Measurements from ENCODE around the gene TTYH2. TPM values are rescaled to one million over a fixed set of nuclear protein-coding genes. Genes with fewer than 3 reads are reported as not detected.

The TTYH2 gene
- total RNA-seq, 6 donors from 2014 or later, result 2.4 to 10.5 (median 8.0) TPM

GRCh38 chr17:74267579-74267978, 54.2 kb downstream of the TTYH2 start:
- TF ChIP-seq POLR2A (IDR thresholded peaks at IDR 0.05) (no peak), CTCF (IDR thresholded peaks at IDR 0.05) (no peak), POLR2AphosphoS5 (IDR thresholded peaks at IDR 0.05) (no peak), EP300 (IDR thresholded peaks at IDR 0.05) (no peak)
- Histone ChIP-seq H3K4me1 (peaks cover 0 to 28% (median 13%) of the 10 kb centered on the region in 4 donors), H3K4me3 (no peak overlapping the region), H3K9me3 (no peaks in the 10 kb centered on the region), H3K36me3 (no peaks in the 10 kb centered on the region), H3K27me3 (no peaks in the 10 kb centered on the region), H3K27ac (peak overlapping the region in 1 of 4 donors; percentile 70)
- DNase-seq (peak in 1 of 2 donors; percentile 32), ATAC-seq (ENCODE audit: low FRiP score in 2 of 2) (peak in 1 of 2 donors; percentile 55)
- WGBS, 2 donors, result 65 to 75% methylated on average over 7 of the region's 7 CpGs

- 45% methylated on average over 16 to 17 of the region's 17 CpGs for WGBS, 2 donors
- Histone ChIP-seq H3K27me3 (no peaks in the 10 kb centered on the region), H3K9me3 (no peaks in the 10 kb centered on the region), H3K27ac (peak overlapping the region in 1 of 4 donors; percentile 70), H3K4me1 (peaks cover 0 to 28% (median 14%) of the 10 kb centered on the region in 4 donors), H3K36me3 (no peaks in the 10 kb centered on the region), H3K4me3 (no peak overlapping the region)
- ATAC-seq (ENCODE audit: low FRiP score in 2 of 2) (peak in 1 of 2 donors; percentile 56), DNase-seq (peak in 1 of 2 donors; percentile 78)
- no peak for TF ChIP-seq POLR2A (IDR thresholded peaks at IDR 0.05)
- TF ChIP-seq POLR2AphosphoS5 (IDR thresholded peaks at IDR 0.05), result no peak
- no peak for TF ChIP-seq CTCF (IDR thresholded peaks at IDR 0.05)
- no peak for TF ChIP-seq EP300 (IDR thresholded peaks at IDR 0.05)
Observed at GRCh38 chr17:74267987-74268499, 54.7 kb downstream of the TTYH2 start.

DNA sequence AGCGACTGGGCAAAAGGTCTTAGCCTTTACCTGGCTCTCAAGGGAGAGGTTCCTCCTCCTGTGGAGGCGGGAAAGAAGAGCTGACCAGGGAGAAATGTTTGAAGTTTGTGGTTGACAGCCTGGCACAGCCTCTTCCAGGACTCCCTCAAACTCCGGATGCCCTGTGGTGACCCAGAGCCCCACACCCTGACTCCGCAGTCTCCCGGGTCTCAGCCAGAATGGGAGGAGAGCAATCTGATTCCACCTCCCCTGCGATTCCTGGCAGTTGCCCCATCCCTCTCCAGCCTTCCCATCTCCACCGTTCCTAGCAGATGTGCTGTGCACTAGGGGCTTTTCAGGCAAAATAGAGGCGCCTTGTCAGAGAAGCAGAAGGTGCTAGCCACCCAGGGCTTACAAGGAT, 55.2 kb downstream of the TTYH2 start:
- Histone ChIP-seq H3K4me3 (no peak overlapping the region), H3K27ac (peak overlapping the region in 1 of 4 donors; percentile 70), H3K36me3 (no peaks in the 10 kb centered on the region), H3K9me3 (no peaks in the 10 kb centered on the region), H3K4me1 (peaks cover 0 to 28% (median 14%) of the 10 kb centered on the region in 4 donors), H3K27me3 (no peaks in the 10 kb centered on the region)
- peak in 1 of 2 donors; percentile 65 for ATAC-seq (ENCODE audit: low FRiP score in 2 of 2)
- no peak for TF ChIP-seq EP300 (IDR thresholded peaks at IDR 0.05)
- no peak for TF ChIP-seq CTCF (IDR thresholded peaks at IDR 0.05)
- no peak for TF ChIP-seq POLR2AphosphoS5 (IDR thresholded peaks at IDR 0.05)
- no peak for TF ChIP-seq POLR2A (IDR thresholded peaks at IDR 0.05)
- WGBS, 2 donors, result 45 to 49% methylated on average over 7 to 8 of the region's 8 CpGs
- peak in 1 of 2 donors; percentile 55 for DNase-seq

DNA sequence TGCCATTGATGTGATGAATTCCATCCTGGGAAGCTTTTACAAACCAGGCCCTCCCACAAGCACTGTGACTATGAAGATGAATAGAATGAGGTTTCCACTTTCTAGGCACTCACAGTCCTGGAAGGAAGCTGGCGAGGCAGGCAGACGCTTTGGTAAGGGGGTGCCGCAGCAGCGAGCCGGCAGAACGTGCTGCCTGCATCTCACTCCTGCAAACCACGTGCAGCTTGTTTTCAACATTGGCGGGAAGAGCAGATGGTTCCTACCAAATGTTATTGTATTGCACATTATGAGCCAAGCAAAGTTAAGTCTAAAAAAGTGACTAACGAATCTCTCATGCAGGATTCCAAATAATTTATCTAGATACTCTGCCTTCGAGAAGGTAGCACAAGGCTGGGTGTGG, 57.0 kb downstream of the TTYH2 start:
- ATAC-seq (ENCODE audit: low FRiP score in 2 of 2) (no peak), DNase-seq (no peak)
- 62 to 69% methylated on average over 10 of the region's 10 CpGs for WGBS, 2 donors
- H3K4me3 ChIP-seq, result no peak overlapping the region
- no peak overlapping the region for H3K27ac ChIP-seq
- no peaks in the 10 kb centered on the region for H3K9me3 ChIP-seq
- TF ChIP-seq POLR2A (IDR thresholded peaks at IDR 0.05) (no peak), EP300 (IDR thresholded peaks at IDR 0.05) (no peak), CTCF (IDR thresholded peaks at IDR 0.05) (no peak), POLR2AphosphoS5 (IDR thresholded peaks at IDR 0.05) (no peak)
- H3K4me1 ChIP-seq, result peaks cover 6 to 39% (median 24%) of the 10 kb centered on the region in 4 donors
- H3K27me3 ChIP-seq, result no peaks in the 10 kb centered on the region
- H3K36me3 ChIP-seq, result no peaks in the 10 kb centered on the region

DNA sequence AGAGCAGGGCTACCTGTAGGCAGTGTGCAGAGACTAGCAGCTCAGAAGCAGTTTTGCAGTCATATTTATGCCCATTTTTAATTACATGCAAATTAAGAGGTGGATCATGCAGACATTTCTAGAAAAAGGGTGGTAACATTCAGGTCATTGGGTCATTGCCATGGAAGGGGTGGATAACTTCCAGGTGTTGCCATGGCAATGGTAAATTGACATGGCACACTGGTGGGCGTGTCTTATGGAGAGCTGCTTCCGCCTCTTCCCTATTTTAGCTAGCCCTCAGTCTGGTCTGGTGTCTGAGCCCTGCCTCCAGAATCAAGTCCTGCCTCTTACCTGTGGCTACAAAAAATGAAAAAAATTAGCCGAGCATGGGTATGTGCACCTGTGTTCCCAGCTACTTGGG, 57.9 kb downstream of the TTYH2 start:
- Histone ChIP-seq H3K4me3 (no peak overlapping the region), H3K36me3 (no peaks in the 10 kb centered on the region), H3K9me3 (no peaks in the 10 kb centered on the region), H3K27me3 (no peaks in the 10 kb centered on the region), H3K27ac (no peak overlapping the region), H3K4me1 (peaks cover 6 to 39% (median 24%) of the 10 kb centered on the region in 4 donors)
- WGBS, 2 donors, result 64 to 79% methylated on average over 3 of the region's 3 CpGs
- ATAC-seq (ENCODE audit: low FRiP score in 2 of 2), result no peak
- TF ChIP-seq CTCF (IDR thresholded peaks at IDR 0.05) (no peak), POLR2A (IDR thresholded peaks at IDR 0.05) (no peak), EP300 (IDR thresholded peaks at IDR 0.05) (no peak), POLR2AphosphoS5 (IDR thresholded peaks at IDR 0.05) (no peak)
- DNase-seq, result no peak

Data from upper lobe of left lung (tissue), 6 donors.